D721Med (cell line): ENCODE results near the gene TMEM178B.

Experiments used
- DNase-seq: peaks from one replicate; pipeline ENCODE4 v3.0.0; 2011; ENCODE audit warnings: low spot score; ENCODE audit not compliant: insufficient read length
- FAIRE-seq: peaks from 2 replicates; lab custom pipeline; 2011; peaks lifted over from hg19 to GRCh38; lab: Jason Lieb, UNC
- CTCF ChIP-seq: IDR thresholded peaks from 2 replicates; pipeline ENCODE4 v1.5.1; 2012; ENCODE audit warnings: mild to moderate bottlenecking, control low read depth; ENCODE audit not compliant: insufficient read depth; ENCODE audit errors: missing control alignments

The TMEM178B gene

GRCh38 chr7:141452911-141453310 is 379.0 kb downstream of the TMEM178B start:
- no peak for FAIRE-seq
- no peak for DNase-seq
- TF ChIP-seq CTCF: no peak

- FAIRE-seq: no peak
- DNase-seq: no peak
- no peak for TF ChIP-seq CTCF
Measured at GRCh38 chr7:141454338-141454737, 380.5 kb downstream of the TMEM178B start.

- DNase-seq (no peak), FAIRE-seq (no peak)
- no peak for TF ChIP-seq CTCF
Measured at GRCh38 chr7:141455723-141456122, 381.9 kb downstream of the TMEM178B start.

GRCh38 chr7:141456298-141456697 is 382.4 kb downstream of the TMEM178B start:
- DNase-seq (no peak), FAIRE-seq (no peak)

GRCh38 chr7:141456711-141457110 is 382.8 kb downstream of the TMEM178B start:
- TF ChIP-seq CTCF: no peak
- DNase-seq (no peak), FAIRE-seq (no peak)

More at GRCh38 chr7:141456298-141456697, 382.4 kb downstream of the TMEM178B start:
- no peak for TF ChIP-seq CTCF

- FAIRE-seq: no peak
- no peak for DNase-seq
- no peak for TF ChIP-seq CTCF
Measured at GRCh38 chr7:141460781-141461715, 387.2 kb downstream of the TMEM178B start.

GRCh38 chr7:141461924-141462323 is 388.1 kb downstream of the TMEM178B start:
- DNase-seq (no peak), FAIRE-seq (no peak)
- no peak for TF ChIP-seq CTCF
